Liver (tissue), 9 donors: ENCODE data around the gene CDC16. TPM values are rescaled to one million over a fixed set of nuclear protein-coding genes. Genes with fewer than 3 reads are reported as not detected.

Experiments
- DNase-seq: peaks from one replicate; pipeline ENCODE4 v3.0.0-alpha.2; 2017; ENCODE audit warnings: low spot score
- H3K27ac ChIP-seq, 2 donors: one replicate each; pipeline ENCODE4 v1.7.0; 2013; ENCODE audit warnings: inconsistent platforms in 2 of 2, low read length in 2 of 2, control low read depth in 1 of 2, low read depth in 1 of 2, mild to moderate bottlenecking in 1 of 2
- H3K27me3 ChIP-seq, 4 donors: one replicate each; pipeline versions ENCODE4 v1.6.1 to v1.7.0; 2013; ENCODE audit warnings: low read length in 3 of 4, inconsistent platforms in 1 of 4, mild to moderate bottlenecking in 1 of 4, moderate library complexity in 1 of 4; ENCODE audit not compliant: control insufficient read depth in 4 of 4, insufficient read depth in 4 of 4
- H3K36me3 ChIP-seq, 4 donors: one replicate each; pipeline versions ENCODE4 v1.6.1 to v1.7.0; 2013; ENCODE audit warnings: low read length in 3 of 4, mild to moderate bottlenecking in 3 of 4, low read depth in 1 of 4, moderate library complexity in 1 of 4; ENCODE audit not compliant: control insufficient read depth in 4 of 4, insufficient read depth in 3 of 4
- H3K4me1 ChIP-seq, 4 donors: one replicate each; pipeline versions ENCODE4 v1.6.1 to v1.7.0; 2013; ENCODE audit warnings: low read length in 3 of 4, mild to moderate bottlenecking in 3 of 4, moderate library complexity in 1 of 4; ENCODE audit not compliant: control insufficient read depth in 4 of 4, insufficient read depth in 4 of 4
- H3K4me3 ChIP-seq, 3 donors: one replicate each; pipeline versions ENCODE4 v1.6.1 to v1.7.0; 2013; ENCODE audit warnings: low read length in 3 of 3, control low read depth in 1 of 3, low read depth in 1 of 3, mild to moderate bottlenecking in 1 of 3
- H3K9ac ChIP-seq, 2 donors: one replicate each; pipeline ENCODE4 v1.7.0; 2013; ENCODE audit warnings: low read length in 2 of 2, mild to moderate bottlenecking in 2 of 2, moderate library complexity in 2 of 2, control low read depth in 1 of 2, low read depth in 1 of 2
- H3K9me3 ChIP-seq, 4 donors: one replicate each; pipeline versions ENCODE4 v1.6.1 to v1.7.0; 2013; ENCODE audit warnings: low read length in 3 of 4; ENCODE audit not compliant: control insufficient read depth in 4 of 4
- EGR1 ChIP-seq, 2 donors: IDR thresholded peaks; 2 replicates each; pipeline ENCODE4 v1.6.1; 2016 to 2018; ENCODE audit warnings: antibody characterized with exemption in 2 of 2, low read depth in 2 of 2
- FOXA2 ChIP-seq: IDR thresholded peaks from 2 replicates; pipeline ENCODE4 v1.6.1; 2016; ENCODE audit warnings: antibody characterized with exemption
- GABPA ChIP-seq, 2 donors: IDR thresholded peaks in 1 of 2; conservative IDR thresholded peaks in 1 of 2; 2 replicates each; pipeline ENCODE4 v1.6.1; 2016; ENCODE audit warnings: antibody characterized with exemption in 2 of 2, mild to moderate bottlenecking in 1 of 2, moderate library complexity in 1 of 2
- HNF4G ChIP-seq: IDR thresholded peaks from 2 replicates; pipeline ENCODE4 v1.6.1; 2016; ENCODE audit warnings: antibody characterized with exemption
- NR2F2 ChIP-seq: IDR thresholded peaks from 2 replicates; pipeline ENCODE4 v1.6.1; 2016; ENCODE audit warnings: antibody characterized with exemption
- RAD21 ChIP-seq, 2 donors: IDR thresholded peaks; 2 replicates each; pipeline ENCODE4 v1.6.1; 2016; ENCODE audit warnings: antibody characterized with exemption in 2 of 2, mild to moderate bottlenecking in 2 of 2
- RXRA ChIP-seq, 2 donors: IDR thresholded peaks; 2 replicates each; pipeline ENCODE4 v1.6.1; 2017 to 2018; ENCODE audit warnings: antibody characterized with exemption in 2 of 2, mild to moderate bottlenecking in 1 of 2
- SP1 ChIP-seq: IDR thresholded peaks from 2 replicates; pipeline ENCODE4 v1.6.1; 2018; ENCODE audit warnings: antibody characterized with exemption, mild to moderate bottlenecking
- TAF1 ChIP-seq: conservative IDR thresholded peaks from 2 replicates; pipeline ENCODE4 v1.6.1; 2016; ENCODE audit warnings: antibody characterized with exemption, mild to moderate bottlenecking
- YY1 ChIP-seq: IDR thresholded peaks from 2 replicates; pipeline ENCODE4 v1.6.1; 2016; ENCODE audit warnings: antibody characterized with exemption, mild to moderate bottlenecking
- WGBS: extraction: QIAGEN DNeasy Blood & Tissue Kit; methylation state at CpG from one replicate; pipeline ENCODE4 v1.1.7; 2013; 5-methylcytosine and 5-hydroxymethylcytosine counted together
- polyA plus RNA-seq, 2 donors: library from polyadenylated mRNA; stranded (reverse) in 1 of 2; unstranded in 1 of 2; fragments of 200-250 nt in 1 of 2; fragments of >200 nt in 1 of 2; fragmentation: Nextera tagmentation in 1 of 2; extraction: Ambion mirVana in 1 of 2; gene quantifications; one replicate each; pipeline versions ENCODE4 v1.2.1 to v1.2.3, GENCODE V29; 2013 to 2015
- total RNA-seq, 2 donors: library from RNA; depleted of rRNA; stranded (reverse); fragments of >200 nt; gene quantifications; one replicate each; pipeline ENCODE4 v1.2.3, GENCODE V29; 2014
- TF ChIP-seq, protein P1 (sequence below): IDR thresholded peaks from 2 replicates; pipeline ENCODE4 v1.6.1; 2016; ENCODE audit warnings: antibody characterized with exemption
- TF ChIP-seq, protein P2 (sequence below): fragments of 150-350 bp; IDR thresholded peaks from 2 replicates; pipeline ENCODE4 v1.5.1; 2017; ENCODE audit warnings: improper control_type of control experiment, low read depth, low read length; ENCODE audit not compliant: missing input control
- TF ChIP-seq, protein P3 (sequence below): IDR thresholded peaks from 2 replicates; pipeline ENCODE4 v1.6.1; 2016; ENCODE audit warnings: antibody characterized with exemption, mild to moderate bottlenecking
- TF ChIP-seq, protein P4 (sequence below): IDR thresholded peaks from 2 replicates; pipeline ENCODE4 v1.6.1; 2016; ENCODE audit warnings: antibody characterized with exemption
- TF ChIP-seq, protein P5 (sequence below): IDR thresholded peaks from 2 replicates; pipeline ENCODE4 v1.6.1; 2016; ENCODE audit warnings: antibody characterized with exemption
- donor health status: healthy.
- donor health status: healthy.
- donor health status: healthy.
- donor health status: healthy.
- donor health status: healthy.

The CDC16 gene
- total and polyA plus RNA-seq, 4 donors = 23.0 to 38.7 (median 30.8) TPM

DNA sequence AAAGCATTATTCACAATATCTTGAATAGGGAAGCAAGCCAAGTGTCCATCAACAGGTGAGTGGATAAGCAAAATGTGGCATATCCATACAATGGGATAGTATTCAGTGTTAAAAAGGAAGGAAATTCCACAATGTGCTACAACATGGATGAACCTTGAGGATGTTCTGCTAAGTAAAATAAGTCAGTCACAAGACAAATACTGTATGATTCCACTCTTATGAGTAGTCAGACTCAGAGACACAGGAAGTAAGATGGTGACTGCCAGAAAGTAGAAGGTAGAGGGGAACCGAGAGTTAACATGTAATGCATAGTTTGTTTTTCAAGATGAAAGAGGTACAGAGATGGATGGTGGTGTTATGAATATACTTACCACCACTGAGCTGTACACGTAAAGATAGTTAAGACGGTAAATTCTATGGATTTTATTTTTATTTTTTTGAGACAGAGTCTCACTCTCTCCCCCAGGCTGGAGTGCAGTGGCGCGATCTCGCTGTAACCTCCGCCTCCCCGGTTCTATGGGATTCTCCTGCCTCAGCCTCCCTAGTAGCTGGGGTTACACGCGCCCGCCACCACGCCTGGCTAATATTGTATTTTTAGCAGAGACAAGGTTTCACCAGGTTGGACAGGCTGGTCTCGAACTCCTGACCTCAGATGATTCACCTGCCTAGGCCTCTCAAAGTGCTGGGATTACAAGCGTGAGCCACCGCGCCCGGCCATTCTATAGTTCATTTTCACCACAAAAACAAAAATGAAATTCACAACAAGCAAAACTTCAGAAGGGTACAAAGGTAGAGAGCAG is 78.6 kb downstream of the CDC16 start:
- TF ChIP-seq NR2F2 (no peak), RAD21 (IDR thresholded peaks at IDR 0.05) (no peak), RXRA (IDR thresholded peaks at IDR 0.05) (no peak), GABPA (IDR thresholded peaks at IDR 0.05 in 1 of 2, conservative IDR thresholded peaks at IDR 0.05 in 1 of 2) (no peak), TAF1 (no peak)
- TF ChIP-seq, protein P1, sequence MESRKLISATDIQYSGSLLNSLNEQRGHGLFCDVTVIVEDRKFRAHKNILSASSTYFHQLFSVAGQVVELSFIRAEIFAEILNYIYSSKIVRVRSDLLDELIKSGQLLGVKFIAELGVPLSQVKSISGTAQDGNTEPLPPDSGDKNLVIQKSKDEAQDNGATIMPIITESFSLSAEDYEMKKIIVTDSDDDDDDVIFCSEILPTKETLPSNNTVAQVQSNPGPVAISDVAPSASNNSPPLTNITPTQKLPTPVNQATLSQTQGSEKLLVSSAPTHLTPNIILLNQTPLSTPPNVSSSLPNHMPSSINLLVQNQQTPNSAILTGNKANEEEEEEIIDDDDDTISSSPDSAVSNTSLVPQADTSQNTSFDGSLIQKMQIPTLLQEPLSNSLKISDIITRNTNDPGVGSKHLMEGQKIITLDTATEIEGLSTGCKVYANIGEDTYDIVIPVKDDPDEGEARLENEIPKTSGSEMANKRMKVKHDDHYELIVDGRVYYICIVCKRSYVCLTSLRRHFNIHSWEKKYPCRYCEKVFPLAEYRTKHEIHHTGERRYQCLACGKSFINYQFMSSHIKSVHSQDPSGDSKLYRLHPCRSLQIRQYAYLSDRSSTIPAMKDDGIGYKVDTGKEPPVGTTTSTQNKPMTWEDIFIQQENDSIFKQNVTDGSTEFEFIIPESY = no peak
- TF ChIP-seq, protein P2, sequence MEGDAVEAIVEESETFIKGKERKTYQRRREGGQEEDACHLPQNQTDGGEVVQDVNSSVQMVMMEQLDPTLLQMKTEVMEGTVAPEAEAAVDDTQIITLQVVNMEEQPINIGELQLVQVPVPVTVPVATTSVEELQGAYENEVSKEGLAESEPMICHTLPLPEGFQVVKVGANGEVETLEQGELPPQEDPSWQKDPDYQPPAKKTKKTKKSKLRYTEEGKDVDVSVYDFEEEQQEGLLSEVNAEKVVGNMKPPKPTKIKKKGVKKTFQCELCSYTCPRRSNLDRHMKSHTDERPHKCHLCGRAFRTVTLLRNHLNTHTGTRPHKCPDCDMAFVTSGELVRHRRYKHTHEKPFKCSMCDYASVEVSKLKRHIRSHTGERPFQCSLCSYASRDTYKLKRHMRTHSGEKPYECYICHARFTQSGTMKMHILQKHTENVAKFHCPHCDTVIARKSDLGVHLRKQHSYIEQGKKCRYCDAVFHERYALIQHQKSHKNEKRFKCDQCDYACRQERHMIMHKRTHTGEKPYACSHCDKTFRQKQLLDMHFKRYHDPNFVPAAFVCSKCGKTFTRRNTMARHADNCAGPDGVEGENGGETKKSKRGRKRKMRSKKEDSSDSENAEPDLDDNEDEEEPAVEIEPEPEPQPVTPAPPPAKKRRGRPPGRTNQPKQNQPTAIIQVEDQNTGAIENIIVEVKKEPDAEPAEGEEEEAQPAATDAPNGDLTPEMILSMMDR = no peak
- H3K4me3 ChIP-seq = peak overlapping the region; percentile 16 to 100 (median 47)
- peak overlapping the region; percentile 69 to 91 for H3K27ac ChIP-seq
- peak overlapping the region; percentile 35 to 81 for H3K9ac ChIP-seq
- no peaks in the 10 kb centered on the region for H3K9me3 ChIP-seq
- H3K27me3 ChIP-seq = no peaks in the 10 kb centered on the region
- H3K4me1 ChIP-seq = peaks cover 3 to 17% (median 11%) of the 10 kb centered on the region in 4 donors
- WGBS = 89% methylated on average over 17 of the region's 17 CpGs
- DNase-seq = no peak
- H3K36me3 ChIP-seq = no peaks in the 10 kb centered on the region

DNA sequence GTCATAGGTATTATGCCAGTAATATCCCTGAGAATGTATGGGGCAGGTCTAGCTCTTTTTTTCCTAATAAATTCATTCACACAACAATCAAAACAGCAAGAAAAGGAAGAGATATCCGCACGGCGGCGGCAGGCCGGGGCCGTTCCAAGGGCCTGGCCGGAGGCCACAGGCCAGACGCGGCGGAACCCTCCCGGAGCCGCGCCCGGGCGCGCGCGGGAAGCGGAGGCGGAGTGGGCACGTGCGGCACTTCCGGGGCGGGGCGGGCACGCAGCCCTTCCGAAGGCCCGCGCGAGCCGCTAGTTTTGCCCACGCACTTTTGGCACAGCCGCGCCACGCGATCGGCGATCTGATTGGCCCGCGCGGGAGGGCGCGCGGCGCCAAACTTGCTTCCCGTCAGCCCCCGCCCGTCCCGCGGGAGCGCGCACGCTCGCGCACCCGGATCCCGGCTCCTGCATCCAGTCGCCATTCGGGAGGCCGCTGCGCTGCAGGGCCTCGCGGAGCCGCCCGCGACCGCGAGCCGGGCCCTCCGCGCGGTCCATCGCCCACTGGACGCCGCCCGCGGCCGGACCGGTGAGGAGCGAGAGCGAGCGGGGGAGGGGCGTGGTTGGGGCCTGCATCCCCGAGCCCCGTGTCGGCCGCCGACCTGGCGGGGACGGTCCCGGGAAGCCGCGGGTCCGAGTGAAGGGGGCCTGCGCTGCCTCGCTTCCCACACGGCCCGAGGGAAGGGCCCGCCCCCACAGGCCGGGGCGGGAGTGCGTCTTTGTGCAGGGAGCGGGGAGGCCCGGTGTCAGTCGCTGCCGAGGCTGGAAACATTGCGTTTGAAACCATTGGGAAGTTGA is 79.6 kb downstream of the CDC16 start, which contains the start of gene CHAMP1:
TSS of gene CHAMP1 (plus strand) at position 430 of the 839 bp plus-strand sequence. CDS start 9,340 bp downstream, outside the sequence.
- TF ChIP-seq, protein P1 = no peak
- TF ChIP-seq YY1 (no peak), SP1 (no peak), FOXA2 (no peak), GABPA (IDR thresholded peaks at IDR 0.05 in 1 of 2, conservative IDR thresholded peaks at IDR 0.05 in 1 of 2) (peak in 1 of 2 donors; percentile 64), EGR1 (IDR thresholded peaks at IDR 0.05; ENCODE audit: low read depth in 2 of 2) (peak; percentile 51 to 88), RAD21 (IDR thresholded peaks at IDR 0.05) (no peak), HNF4G (no peak), TAF1 (no peak), NR2F2 (no peak)
- TF ChIP-seq, protein P3, sequence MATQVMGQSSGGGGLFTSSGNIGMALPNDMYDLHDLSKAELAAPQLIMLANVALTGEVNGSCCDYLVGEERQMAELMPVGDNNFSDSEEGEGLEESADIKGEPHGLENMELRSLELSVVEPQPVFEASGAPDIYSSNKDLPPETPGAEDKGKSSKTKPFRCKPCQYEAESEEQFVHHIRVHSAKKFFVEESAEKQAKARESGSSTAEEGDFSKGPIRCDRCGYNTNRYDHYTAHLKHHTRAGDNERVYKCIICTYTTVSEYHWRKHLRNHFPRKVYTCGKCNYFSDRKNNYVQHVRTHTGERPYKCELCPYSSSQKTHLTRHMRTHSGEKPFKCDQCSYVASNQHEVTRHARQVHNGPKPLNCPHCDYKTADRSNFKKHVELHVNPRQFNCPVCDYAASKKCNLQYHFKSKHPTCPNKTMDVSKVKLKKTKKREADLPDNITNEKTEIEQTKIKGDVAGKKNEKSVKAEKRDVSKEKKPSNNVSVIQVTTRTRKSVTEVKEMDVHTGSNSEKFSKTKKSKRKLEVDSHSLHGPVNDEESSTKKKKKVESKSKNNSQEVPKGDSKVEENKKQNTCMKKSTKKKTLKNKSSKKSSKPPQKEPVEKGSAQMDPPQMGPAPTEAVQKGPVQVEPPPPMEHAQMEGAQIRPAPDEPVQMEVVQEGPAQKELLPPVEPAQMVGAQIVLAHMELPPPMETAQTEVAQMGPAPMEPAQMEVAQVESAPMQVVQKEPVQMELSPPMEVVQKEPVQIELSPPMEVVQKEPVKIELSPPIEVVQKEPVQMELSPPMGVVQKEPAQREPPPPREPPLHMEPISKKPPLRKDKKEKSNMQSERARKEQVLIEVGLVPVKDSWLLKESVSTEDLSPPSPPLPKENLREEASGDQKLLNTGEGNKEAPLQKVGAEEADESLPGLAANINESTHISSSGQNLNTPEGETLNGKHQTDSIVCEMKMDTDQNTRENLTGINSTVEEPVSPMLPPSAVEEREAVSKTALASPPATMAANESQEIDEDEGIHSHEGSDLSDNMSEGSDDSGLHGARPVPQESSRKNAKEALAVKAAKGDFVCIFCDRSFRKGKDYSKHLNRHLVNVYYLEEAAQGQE = no peak
- TF ChIP-seq, protein P4, sequence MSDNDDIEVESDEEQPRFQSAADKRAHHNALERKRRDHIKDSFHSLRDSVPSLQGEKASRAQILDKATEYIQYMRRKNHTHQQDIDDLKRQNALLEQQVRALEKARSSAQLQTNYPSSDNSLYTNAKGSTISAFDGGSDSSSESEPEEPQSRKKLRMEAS = no peak
- TF ChIP-seq, protein P5, sequence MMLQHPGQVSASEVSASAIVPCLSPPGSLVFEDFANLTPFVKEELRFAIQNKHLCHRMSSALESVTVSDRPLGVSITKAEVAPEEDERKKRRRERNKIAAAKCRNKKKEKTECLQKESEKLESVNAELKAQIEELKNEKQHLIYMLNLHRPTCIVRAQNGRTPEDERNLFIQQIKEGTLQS = no peak
- TF ChIP-seq, protein P2 = no peak
- Histone ChIP-seq H3K27ac (peak within 1 kb of the TSS; percentile 82 to 91), H3K36me3 (no peaks in the 10 kb centered on the region), H3K9ac (peak within 1 kb of the TSS; percentile 74 to 81), H3K27me3 (no peaks in the 10 kb centered on the region), H3K9me3 (no peaks in the 10 kb centered on the region), H3K4me3 (peak within 1 kb of the TSS; percentile 83 to 100 (median 85)), H3K4me1 (peaks cover 3 to 20% (median 11%) of the 10 kb centered on the region in 4 donors)
- peak; percentile 93 for DNase-seq
- WGBS = under 1% methylated on average over 107 of the region's 107 CpGs
